Measurements from ENCODE around the gene FBRSL1.
"Not testable (repeated sequence)": the region's sequence is repeated elsewhere in the genome, so short reads cannot be mapped to it uniquely, and the experiment has no call there.

FBRSL1 gene

GRCh38 chr12:132489602-132490266 is at the start of gene FBRSL1:
Gene FBRSL1 (plus strand): TSS chr12:132490151.
- peak; percentile 87 for DNase-seq

GRCh38 chr12:132440420-132440819 is 49.5 kb upstream of the FBRSL1 start:
- not testable (repeated sequence) for DNase-seq

DNA sequence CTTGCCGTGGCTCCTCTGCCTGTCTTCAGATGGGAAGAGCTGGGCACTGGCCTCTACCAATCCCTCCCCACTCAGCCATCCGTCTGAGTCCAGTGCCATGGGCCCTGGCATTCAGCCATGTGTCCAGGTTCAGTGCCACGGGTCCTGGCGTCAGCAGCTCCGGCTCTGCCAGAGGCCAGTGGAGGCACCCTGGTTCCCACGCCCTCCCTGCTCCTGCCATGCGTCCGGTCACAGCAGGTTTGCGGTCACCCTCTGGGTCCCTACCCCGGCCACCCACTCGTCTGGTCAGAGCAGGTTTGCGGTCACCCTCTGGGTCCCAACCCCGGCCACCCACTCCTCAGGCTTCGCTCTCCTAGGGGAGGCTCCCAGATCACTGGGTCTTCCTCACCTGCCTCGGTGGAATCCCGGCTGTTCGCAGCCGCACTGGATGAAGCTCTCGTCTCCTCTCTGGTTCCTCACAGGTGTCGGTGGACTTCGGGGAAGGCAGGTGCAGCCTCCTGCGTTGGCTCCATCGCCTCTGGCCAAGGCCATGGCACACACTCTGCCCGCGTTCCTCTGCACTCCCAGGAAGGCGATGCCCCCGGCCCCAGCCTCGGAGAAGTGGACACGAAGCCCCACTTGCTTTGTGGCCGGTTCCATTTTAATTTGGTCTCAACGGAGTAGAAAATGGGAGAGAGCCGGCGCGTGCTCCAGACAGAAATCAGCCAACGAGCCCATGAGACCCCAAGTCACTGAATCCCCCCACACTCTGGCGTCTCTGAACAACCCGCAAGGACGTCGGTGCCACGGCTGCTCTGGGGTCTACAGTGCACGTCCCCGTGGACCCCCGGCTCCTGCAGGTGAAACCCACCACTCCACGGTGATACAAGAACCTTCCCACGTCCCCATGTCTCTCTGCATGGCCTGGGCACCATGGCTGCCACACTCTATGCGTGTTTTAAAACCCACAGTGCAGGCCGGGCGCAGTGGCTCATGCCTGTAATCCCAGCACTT is 47.8 kb upstream of the FBRSL1 start:
- DNase-seq, result no peak

GRCh38 chr12:132443091-132443490 is 46.9 kb upstream of the FBRSL1 start:
- no peak for DNase-seq

DNA sequence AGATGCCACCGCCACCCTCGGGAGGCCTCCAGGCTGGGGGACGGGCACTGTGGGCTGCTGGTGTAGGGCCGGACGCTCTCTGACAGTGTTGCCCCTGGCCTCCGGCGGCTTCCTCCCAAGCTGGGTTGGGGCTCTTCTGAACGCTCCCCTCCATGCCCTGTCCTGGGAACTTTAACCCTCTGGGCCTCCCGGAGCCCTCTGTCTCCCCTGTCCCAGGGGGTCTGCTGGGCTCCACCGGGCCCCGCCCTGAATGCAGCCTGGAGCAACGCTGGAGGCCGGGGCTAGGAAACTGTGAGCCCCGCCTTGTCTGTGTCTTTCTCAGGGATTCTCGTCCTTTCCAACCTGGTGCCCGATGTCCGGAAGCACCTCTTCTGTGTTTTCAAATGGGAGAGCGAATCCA is 45.7 kb upstream of the FBRSL1 start:
- DNase-seq, result no peak

DNA sequence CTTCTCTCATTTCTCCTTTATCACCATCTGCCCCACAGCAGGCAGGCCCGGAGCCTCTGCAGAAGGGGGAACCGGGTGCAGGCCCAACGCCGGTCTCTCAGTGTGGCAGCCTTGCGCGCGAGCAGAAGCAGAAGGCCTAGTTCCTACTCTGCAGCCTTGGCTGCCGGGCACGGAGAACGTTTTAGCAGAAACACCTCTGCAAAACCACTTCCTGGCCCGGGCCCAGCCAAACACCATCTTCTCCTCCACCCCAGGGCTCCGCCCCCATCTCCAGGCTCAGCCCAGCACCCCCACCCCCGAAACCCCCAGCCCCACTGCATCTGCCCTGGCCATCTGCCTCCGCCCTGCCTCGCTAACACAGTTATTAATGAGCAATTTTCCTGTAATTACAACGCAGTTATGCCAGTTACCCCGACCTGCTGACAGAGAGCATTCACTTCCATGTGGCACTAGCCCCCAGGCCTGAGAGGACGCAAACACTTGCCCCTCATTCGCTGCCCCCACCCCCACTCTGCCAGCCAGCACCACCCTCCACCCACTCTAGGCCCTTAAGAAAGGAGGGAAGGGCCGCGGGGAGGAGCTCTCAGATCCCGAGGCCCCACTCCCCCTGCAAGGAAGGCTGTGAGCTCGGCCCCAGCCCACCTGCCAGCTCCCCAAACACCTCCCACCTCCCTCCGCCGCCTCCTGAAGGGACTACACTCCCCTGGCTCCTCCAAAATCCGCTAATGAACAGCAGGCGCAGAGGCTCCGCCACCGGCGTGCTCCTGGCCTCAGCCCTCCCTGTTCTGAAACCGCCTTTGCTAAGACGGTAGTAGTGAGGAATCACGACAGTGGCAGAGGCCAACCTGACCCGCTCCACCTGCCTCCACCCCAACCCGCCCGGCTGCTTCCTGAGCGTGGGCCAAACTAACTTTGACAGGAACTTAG is 44.7 kb upstream of the FBRSL1 start:
- DNase-seq, result peak; percentile 15

GRCh38 chr12:132445884-132446632 is 43.9 kb upstream of the FBRSL1 start:
- peak; percentile 74 for DNase-seq

DNA sequence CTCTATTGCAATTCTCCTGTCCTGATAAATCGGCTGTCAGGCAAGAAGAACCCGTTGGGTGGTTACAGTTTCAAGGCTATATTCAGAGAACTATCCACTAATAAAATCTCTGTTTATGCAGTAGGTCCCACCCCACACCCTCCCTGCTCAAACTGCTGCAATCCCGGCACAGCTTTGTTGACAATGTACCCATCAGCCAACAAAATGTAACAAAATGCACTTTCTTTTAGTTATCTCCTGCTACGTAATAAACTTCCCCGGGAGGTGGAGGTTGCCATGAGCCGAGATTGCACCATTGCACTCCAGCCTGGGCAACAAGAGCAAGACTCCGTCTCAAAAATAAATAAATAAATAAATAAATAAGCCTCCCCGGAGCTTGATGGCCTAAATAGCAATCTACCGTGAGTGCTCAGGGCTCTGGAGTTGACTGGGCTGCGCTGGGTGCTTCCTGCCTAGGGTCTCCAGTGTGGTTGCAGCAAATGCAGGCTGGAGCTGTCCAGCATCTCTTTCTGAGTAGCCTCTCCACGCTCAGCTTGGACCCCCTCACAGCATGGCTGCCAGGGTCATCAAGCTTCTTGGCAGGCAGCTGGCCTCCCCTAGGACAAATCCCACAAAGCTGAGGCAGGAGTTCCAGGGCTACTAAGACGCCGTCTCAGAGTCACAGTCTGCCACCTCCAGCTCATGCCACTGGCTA is 43.2 kb upstream of the FBRSL1 start:
- no peak for DNase-seq

- no peak for DNase-seq
Measured at GRCh38 chr12:132447327-132447720, 42.6 kb upstream of the FBRSL1 start.

- no peak for DNase-seq
Measured at GRCh38 chr12:132447731-132448462, 42.1 kb upstream of the FBRSL1 start.

- no peak for DNase-seq
Measured at GRCh38 chr12:132448463-132448820, 41.5 kb upstream of the FBRSL1 start.

DNA sequence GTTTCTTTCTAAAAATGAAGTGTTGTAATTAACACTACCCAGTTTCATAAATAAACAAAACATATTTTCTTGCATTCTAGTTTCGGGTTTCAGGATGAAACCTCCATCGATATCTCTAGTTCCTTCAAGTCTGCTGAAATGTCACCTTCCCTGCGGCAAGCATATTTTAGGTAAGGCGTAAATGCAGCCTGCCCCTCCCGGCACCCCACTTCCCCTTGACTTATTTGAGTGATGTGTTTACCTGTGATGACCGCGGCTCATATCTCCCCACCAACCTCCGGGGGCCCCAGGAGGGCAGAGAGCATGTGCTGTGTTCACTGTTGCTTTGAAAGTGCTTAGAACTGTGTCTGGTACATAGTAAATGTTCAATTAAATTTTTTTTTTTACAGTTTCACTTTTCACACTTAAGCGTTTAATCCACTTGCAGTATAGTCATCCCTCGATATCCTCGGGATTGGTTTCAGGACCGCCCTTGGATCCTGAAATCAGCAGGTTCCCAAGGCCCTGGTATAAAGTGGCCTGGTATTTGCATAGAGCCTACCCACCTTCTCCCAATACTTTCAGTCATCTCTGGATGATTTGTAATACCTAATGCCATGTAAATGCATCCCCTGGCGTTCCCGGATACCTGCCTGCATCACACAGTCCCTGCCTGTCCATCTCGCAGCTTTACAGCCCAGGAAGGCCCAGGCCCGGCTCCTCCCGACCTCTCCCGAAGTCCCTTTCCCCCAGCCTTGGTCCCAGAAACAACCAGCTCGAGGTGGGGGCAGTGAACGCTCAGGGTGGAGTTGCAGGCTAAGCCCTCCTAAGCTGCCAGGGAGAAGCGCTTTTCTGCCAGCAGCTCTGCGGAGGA is 40.2 kb upstream of the FBRSL1 start:
- DNase-seq, result no peak

DNA sequence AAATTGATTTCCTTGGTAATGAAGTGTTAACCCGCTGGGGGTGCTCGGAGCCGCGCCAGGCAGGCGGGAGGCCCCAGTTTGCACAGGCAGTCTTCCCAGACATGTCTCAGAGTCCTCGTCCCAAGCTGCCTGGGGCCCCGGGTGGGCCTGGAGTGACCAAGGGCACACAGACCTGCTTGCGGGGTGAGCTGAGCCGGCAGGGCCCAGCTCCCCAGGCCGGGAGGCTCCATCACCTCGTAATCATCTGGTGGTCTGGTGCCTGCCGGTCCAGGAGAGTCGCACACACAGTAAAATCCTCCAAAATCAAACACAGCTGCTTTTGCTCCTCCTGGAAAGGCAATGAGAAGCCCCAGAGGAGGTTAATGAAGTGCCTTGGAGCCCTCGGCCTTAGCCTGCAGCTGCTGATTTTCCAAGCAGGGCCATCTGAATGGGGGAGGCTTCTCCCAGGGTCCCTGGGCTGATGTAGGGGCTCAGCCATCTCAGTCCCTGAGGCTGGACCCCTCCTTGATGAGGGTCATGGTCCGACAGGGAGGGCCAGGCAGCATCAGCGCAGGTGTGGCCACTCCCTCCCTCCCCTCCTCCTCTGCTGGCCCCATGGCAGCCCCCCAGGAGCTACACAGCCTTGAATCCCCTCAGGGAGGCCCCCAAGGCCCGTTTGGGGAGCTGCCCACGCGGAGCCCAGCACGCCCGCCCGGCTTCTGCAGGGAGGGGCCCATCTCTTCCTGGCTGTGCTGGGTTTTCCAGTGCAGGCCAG is 39.4 kb upstream of the FBRSL1 start:
- no peak for DNase-seq

GRCh38 chr12:132451172-132451835 is 38.6 kb upstream of the FBRSL1 start:
- DNase-seq, result no peak

GRCh38 chr12:132451836-132452195 is 38.1 kb upstream of the FBRSL1 start:
- no peak for DNase-seq

- no peak for DNase-seq
Measured at GRCh38 chr12:132452596-132453350, 37.2 kb upstream of the FBRSL1 start.

GRCh38 chr12:132453361-132454192 is 36.4 kb upstream of the FBRSL1 start:
- DNase-seq, result no peak
